GM21786 (cell line): ENCODE results near the gene LIPF.
"Not testable (repeated sequence)": the region's sequence is repeated elsewhere in the genome, so short reads cannot be mapped to it uniquely, and the experiment has no call there.

ENCODE experiments used
- ATAC-seq: cut with Tn5 transposase; IDR thresholded peaks from one replicate; pipeline ENCODE4 v1.9.1; 2021; ENCODE audit not compliant: unreplicated experiment

Gene LIPF

GRCh38 chr10:88672041-88672440 lies 7.8 kb downstream of the LIPF start:
- ATAC-seq, result no peak

- no peak for ATAC-seq
These were observed 12.2 kb downstream of the LIPF start for GRCh38 chr10:88676283-88677060.

GRCh38 chr10:88680958-88681357 lies 16.7 kb downstream of the LIPF start:
- no peak for ATAC-seq

GRCh38 chr10:88682491-88682890 lies 18.2 kb downstream of the LIPF start:
- no peak for ATAC-seq

GRCh38 chr10:88687853-88688467 lies 23.7 kb downstream of the LIPF start:
- ATAC-seq, result no peak

GRCh38 chr10:88689366-88689765 lies 25.1 kb downstream of the LIPF start:
- no peak for ATAC-seq

GRCh38 chr10:88693392-88694020 lies 29.3 kb downstream of the LIPF start:
- ATAC-seq, result no peak

- no peak for ATAC-seq
These were observed 38.8 kb downstream of the LIPF start for GRCh38 chr10:88702848-88703597.

GRCh38 chr10:88705958-88706357 lies 41.7 kb downstream of the LIPF start, which contains the start of gene LIPK:
Gene LIPK (plus strand): TSS chr10:88706249. CDS start chr10:88724544, 18,295 bp downstream.
- ATAC-seq, result no peak

GRCh38 chr10:88707429-88708155 lies 43.4 kb downstream of the LIPF start:
- no peak for ATAC-seq

- not testable (repeated sequence) for ATAC-seq
These were observed 45.1 kb downstream of the LIPF start for GRCh38 chr10:88709361-88709760.

GRCh38 chr10:88715517-88715916 lies 51.3 kb downstream of the LIPF start:
- ATAC-seq, result no peak

GRCh38 chr10:88721392-88721791 lies 57.1 kb downstream of the LIPF start:
- ATAC-seq, result no peak

GRCh38 chr10:88725798-88726197 lies 61.6 kb downstream of the LIPF start:
- ATAC-seq, result no peak

GRCh38 chr10:88728107-88728763 lies 64.0 kb downstream of the LIPF start:
- no peak for ATAC-seq
